ENCODE data around the gene SYVN1. TPM values are rescaled to one million over a fixed set of nuclear protein-coding genes. Genes with fewer than 3 reads are reported as not detected.

SYVN1 gene
- total and polyA plus RNA-seq, 2 donors (not counting 3 experiments of a cell fraction or from before 2014, with no cell fraction given), result 34.5 to 45.1 TPM

DNA sequence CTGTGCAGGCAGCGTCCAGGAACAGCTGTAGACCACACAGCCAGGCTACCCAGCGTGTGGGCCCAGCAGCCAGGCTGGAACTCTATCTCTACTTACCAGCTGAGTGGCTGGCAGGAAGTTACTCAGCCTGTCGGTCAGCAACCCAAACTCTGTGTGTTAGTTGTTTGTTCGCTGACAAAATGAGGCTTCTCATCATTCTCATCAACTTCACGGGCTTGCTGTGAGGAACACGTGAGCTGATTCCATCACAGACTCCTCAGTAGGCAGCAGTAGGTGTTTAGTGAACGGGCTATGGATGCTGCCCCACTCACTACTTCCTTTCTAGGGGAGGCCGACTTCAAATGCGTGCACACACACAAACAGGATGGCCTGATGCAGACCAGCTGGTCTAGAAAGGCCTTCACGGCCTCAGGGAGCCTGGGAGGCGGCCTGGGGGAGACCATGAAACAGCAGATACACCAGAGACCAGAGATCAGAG, 34.9 kb upstream of the SYVN1 start:
- peak overlapping the region; percentile 23 for H3K4me2 ChIP-seq (ENCODE audit: insufficient read depth, low read length)
- dilution Hi-C loops (cut with MboI; ENCODE audit: extremely low pct_ligation_motif_present, low sequenced_read_pairs), result no loop called here
- DNase-seq (ENCODE audit: low read depth, low spot score) (peak; percentile 88), FAIRE-seq (peak; percentile 89)
- H2AFZ ChIP-seq (ENCODE audit: low read depth, low read length), result peak overlapping the region; percentile 95
- no TSS peak for BruUV-seq (replicated peaks)
- no peaks in the 10 kb centered on the region for H3K27me3 ChIP-seq (ENCODE audit: control insufficient read depth in 2 of 2, insufficient read depth in 2 of 2, low read length in 2 of 2)
- intact Hi-C loops (cut with micrococcal nuclease), result loop anchor here (1.0 kb wide), 1 partner anchor 35 kb away; the partner anchor contains the start of gene SYVN1
- no peak overlapping the region for H3K4me3 ChIP-seq (replicated peaks in 1 of 3; ENCODE audit: insufficient read depth in 1 of 3, low read depth in 1 of 3, low read length in 3 of 3)
- no peaks in the 10 kb centered on the region for H4K20me1 ChIP-seq (replicated peaks; ENCODE audit: control insufficient read depth, extremely low read depth, insufficient read depth, low read length)
- H3K36me3 ChIP-seq (ENCODE audit: control insufficient read depth in 2 of 2, extremely low read depth in 1 of 2, insufficient read depth in 2 of 2, low read length in 2 of 2), result no peaks in the 10 kb centered on the region
- TF ChIP-seq, protein P1, sequence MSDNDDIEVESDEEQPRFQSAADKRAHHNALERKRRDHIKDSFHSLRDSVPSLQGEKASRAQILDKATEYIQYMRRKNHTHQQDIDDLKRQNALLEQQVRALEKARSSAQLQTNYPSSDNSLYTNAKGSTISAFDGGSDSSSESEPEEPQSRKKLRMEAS (IDR thresholded peaks at IDR 0.05; ENCODE audit: insufficient read depth, insufficient read length), result peak; percentile 22
- TF ChIP-seq, protein P2, sequence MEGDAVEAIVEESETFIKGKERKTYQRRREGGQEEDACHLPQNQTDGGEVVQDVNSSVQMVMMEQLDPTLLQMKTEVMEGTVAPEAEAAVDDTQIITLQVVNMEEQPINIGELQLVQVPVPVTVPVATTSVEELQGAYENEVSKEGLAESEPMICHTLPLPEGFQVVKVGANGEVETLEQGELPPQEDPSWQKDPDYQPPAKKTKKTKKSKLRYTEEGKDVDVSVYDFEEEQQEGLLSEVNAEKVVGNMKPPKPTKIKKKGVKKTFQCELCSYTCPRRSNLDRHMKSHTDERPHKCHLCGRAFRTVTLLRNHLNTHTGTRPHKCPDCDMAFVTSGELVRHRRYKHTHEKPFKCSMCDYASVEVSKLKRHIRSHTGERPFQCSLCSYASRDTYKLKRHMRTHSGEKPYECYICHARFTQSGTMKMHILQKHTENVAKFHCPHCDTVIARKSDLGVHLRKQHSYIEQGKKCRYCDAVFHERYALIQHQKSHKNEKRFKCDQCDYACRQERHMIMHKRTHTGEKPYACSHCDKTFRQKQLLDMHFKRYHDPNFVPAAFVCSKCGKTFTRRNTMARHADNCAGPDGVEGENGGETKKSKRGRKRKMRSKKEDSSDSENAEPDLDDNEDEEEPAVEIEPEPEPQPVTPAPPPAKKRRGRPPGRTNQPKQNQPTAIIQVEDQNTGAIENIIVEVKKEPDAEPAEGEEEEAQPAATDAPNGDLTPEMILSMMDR (IDR thresholded peaks at IDR 0.05; ENCODE audit: extremely low read depth in 1 of 2, insufficient read depth in 1 of 2, low read depth in 1 of 2, low read length in 2 of 2), result no peak
- TF ChIP-seq FOS (IDR thresholded peaks at IDR 0.05; ENCODE audit: borderline replicate concordance, insufficient read depth, low read length) (peak; percentile 59), EZH2 (IDR thresholded peaks at IDR 0.05; ENCODE audit: borderline replicate concordance, low read depth, low read length, severe bottlenecking) (no peak), MYC (IDR thresholded peaks at IDR 0.05; ENCODE audit: low read depth, low read length) (no peak), GATA2 (IDR thresholded peaks at IDR 0.05; ENCODE audit: insufficient read depth, insufficient read length, low read depth, low read length) (peak; percentile 54), JUN (IDR thresholded peaks at IDR 0.05; ENCODE audit: borderline replicate concordance, insufficient read depth, insufficient read length, low read depth) (peak; percentile 35), POLR2AphosphoS5 (IDR thresholded peaks at IDR 0.05; ENCODE audit: insufficient read depth, low read depth, low read length) (peak; percentile 79), POLR2A (IDR thresholded peaks at IDR 0.05; ENCODE audit: low read depth, low read length) (peak; percentile 69)
- no peaks in the 10 kb centered on the region for H3K9me3 ChIP-seq (replicated peaks; ENCODE audit: control insufficient read depth, insufficient read depth, low read length)
- no peaks in the 10 kb centered on the region for H3K79me2 ChIP-seq (ENCODE audit: control insufficient read depth, insufficient read depth, low read length)
- H3K27ac ChIP-seq (ENCODE audit: insufficient read depth, low read depth, low read length), result peak overlapping the region; percentile 92
- H3K4me1 ChIP-seq (ENCODE audit: control insufficient read depth, extremely low read depth, insufficient read depth, low read length), result peaks cover 15% of the 10 kb centered on the region
- no peaks in the 10 kb centered on the region for H3K9me1 ChIP-seq (replicated peaks; ENCODE audit: control insufficient read depth, extremely low read depth, insufficient read depth, low read length)
- ChIA-PET CTCF (interaction anchor here (0.7 to 2.7 kb wide), 6 partner anchors 11 to 59 kb away, joined by 3 to 11 read pairs (median 4); partner anchors contain the start of genes CAPN1 and TM7SF2), POLR2A (interaction anchor here (0.7 kb wide), 1 partner anchor 12 kb away, joined by 3 read pairs; the partner anchor contains the start of gene CAPN1)
- peak overlapping the region; percentile 76 for H3K9ac ChIP-seq (replicated peaks; ENCODE audit: extremely low read depth, insufficient read depth, low read length)

Data from endothelial cell of umbilical vein (primary cell).